H1 (cell line): Measurements from ENCODE around the gene TMEM41A. TPM values are rescaled to one million over a fixed set of nuclear protein-coding genes. Genes with fewer than 3 reads are reported as not detected.

ENCODE experiments used
- CBX5 ChIP-seq: fragments of 300-800, 300-1000 bp; sonication (generic); IDR thresholded peaks from 2 replicates; pipeline ENCODE4 v1.7.1; 2016; ENCODE audit warnings: antibody characterized with exemption, low read length, low read depth
- POLR2A ChIP-seq, 2 experiments: IDR thresholded peaks; 1 replicate in 1 of 2; 2 replicates in 1 of 2; pipeline ENCODE4 v1.6.1; 2011; ENCODE audit warnings: low read depth in 2 of 2, low read length in 2 of 2, mild to moderate bottlenecking in 2 of 2; ENCODE audit errors: control extremely low read depth in 1 of 2
- polyA plus RNA-seq, 7 experiments: library from polyadenylated mRNA; depleted of rRNA in 3 of 7; stranded (reverse) in 5 of 7; unstranded in 2 of 7; fragments of >200 nt in 5 of 7; fragments of 200-250 nt in 2 of 7; gene quantifications; 1 replicate in 5 of 7; 2 replicates in 1 of 7; 4 replicates in 1 of 7; pipeline versions ENCODE4 v1.2.1 to v1.2.3, GENCODE V29; 2011 to 2013; ENCODE audit warnings: missing spikeins in 2 of 7, mixed read lengths in 2 of 7
- total RNA-seq: library from RNA; stranded (reverse); fragmentation: NEBNext Ultra II Directional; extraction: Animal tissue kit (Norgen Biotek cat#: 25700); gene quantifications from 2 replicates; pipeline ENCODE4 v1.2.1, GENCODE V29; 2021
- TF ChIP-seq, protein P1 (sequence below): fragments of 300-600 bp; sonication (generic); IDR thresholded peaks from 2 replicates; pipeline ENCODE4 v1.7.1; 2012; ENCODE audit warnings: low read length, moderate library complexity, mild to moderate bottlenecking, inconsistent platforms; ENCODE audit not compliant: insufficient replicate concordance

The TMEM41A gene
- total and polyA plus RNA-seq, 2 of the 8 experiments (the other 6 are each of a cell fraction or from before 2014, with no cell fraction given): 14.1 to 17.5 TPM

DNA sequence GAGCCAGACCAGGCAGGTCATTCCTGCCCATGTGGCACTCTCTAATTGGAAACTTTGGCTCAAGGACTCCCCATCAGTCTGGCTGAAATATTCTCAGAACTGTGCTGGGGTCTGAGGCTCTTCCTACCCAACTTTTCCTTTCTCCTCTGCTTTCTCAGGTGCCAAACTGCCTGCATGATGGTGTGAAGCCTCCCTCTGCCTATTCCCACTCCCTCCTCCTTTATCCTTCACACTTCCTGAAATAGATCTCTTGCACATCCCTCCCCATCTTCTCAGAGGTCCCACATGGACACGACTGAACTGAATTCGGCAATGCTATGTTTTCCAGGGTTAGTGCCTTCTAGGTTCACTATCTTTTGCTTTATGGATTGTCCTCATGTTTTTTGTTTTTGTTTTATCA, 41.1 kb upstream of the TMEM41A start (continued):
- TF ChIP-seq, protein P1, sequence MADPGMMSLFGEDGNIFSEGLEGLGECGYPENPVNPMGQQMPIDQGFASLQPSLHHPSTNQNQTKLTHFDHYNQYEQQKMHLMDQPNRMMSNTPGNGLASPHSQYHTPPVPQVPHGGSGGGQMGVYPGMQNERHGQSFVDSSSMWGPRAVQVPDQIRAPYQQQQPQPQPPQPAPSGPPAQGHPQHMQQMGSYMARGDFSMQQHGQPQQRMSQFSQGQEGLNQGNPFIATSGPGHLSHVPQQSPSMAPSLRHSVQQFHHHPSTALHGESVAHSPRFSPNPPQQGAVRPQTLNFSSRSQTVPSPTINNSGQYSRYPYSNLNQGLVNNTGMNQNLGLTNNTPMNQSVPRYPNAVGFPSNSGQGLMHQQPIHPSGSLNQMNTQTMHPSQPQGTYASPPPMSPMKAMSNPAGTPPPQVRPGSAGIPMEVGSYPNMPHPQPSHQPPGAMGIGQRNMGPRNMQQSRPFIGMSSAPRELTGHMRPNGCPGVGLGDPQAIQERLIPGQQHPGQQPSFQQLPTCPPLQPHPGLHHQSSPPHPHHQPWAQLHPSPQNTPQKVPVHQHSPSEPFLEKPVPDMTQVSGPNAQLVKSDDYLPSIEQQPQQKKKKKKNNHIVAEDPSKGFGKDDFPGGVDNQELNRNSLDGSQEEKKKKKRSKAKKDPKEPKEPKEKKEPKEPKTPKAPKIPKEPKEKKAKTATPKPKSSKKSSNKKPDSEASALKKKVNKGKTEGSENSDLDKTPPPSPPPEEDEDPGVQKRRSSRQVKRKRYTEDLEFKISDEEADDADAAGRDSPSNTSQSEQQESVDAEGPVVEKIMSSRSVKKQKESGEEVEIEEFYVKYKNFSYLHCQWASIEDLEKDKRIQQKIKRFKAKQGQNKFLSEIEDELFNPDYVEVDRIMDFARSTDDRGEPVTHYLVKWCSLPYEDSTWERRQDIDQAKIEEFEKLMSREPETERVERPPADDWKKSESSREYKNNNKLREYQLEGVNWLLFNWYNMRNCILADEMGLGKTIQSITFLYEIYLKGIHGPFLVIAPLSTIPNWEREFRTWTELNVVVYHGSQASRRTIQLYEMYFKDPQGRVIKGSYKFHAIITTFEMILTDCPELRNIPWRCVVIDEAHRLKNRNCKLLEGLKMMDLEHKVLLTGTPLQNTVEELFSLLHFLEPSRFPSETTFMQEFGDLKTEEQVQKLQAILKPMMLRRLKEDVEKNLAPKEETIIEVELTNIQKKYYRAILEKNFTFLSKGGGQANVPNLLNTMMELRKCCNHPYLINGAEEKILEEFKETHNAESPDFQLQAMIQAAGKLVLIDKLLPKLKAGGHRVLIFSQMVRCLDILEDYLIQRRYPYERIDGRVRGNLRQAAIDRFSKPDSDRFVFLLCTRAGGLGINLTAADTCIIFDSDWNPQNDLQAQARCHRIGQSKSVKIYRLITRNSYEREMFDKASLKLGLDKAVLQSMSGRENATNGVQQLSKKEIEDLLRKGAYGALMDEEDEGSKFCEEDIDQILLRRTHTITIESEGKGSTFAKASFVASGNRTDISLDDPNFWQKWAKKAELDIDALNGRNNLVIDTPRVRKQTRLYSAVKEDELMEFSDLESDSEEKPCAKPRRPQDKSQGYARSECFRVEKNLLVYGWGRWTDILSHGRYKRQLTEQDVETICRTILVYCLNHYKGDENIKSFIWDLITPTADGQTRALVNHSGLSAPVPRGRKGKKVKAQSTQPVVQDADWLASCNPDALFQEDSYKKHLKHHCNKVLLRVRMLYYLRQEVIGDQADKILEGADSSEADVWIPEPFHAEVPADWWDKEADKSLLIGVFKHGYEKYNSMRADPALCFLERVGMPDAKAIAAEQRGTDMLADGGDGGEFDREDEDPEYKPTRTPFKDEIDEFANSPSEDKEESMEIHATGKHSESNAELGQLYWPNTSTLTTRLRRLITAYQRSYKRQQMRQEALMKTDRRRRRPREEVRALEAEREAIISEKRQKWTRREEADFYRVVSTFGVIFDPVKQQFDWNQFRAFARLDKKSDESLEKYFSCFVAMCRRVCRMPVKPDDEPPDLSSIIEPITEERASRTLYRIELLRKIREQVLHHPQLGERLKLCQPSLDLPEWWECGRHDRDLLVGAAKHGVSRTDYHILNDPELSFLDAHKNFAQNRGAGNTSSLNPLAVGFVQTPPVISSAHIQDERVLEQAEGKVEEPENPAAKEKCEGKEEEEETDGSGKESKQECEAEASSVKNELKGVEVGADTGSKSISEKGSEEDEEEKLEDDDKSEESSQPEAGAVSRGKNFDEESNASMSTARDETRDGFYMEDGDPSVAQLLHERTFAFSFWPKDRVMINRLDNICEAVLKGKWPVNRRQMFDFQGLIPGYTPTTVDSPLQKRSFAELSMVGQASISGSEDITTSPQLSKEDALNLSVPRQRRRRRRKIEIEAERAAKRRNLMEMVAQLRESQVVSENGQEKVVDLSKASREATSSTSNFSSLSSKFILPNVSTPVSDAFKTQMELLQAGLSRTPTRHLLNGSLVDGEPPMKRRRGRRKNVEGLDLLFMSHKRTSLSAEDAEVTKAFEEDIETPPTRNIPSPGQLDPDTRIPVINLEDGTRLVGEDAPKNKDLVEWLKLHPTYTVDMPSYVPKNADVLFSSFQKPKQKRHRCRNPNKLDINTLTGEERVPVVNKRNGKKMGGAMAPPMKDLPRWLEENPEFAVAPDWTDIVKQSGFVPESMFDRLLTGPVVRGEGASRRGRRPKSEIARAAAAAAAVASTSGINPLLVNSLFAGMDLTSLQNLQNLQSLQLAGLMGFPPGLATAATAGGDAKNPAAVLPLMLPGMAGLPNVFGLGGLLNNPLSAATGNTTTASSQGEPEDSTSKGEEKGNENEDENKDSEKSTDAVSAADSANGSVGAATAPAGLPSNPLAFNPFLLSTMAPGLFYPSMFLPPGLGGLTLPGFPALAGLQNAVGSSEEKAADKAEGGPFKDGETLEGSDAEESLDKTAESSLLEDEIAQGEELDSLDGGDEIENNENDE: no peak
- TF ChIP-seq POLR2A (IDR thresholded peaks at IDR 0.05; ENCODE audit: control extremely low read depth in 1 of 2, low read depth in 2 of 2, low read length in 2 of 2) (no peak), CBX5 (no peak)
